IPS-18c (cell line): ENCODE data around the gene RNF133.

Experiments
- H3K4me3 ChIP-seq: 2 replicates; pipeline ENCODE4 v1.7.0; 2013; ENCODE audit warnings: low read depth, mild to moderate bottlenecking, low read length, moderate library complexity; ENCODE audit not compliant: insufficient read depth
- H3K9me3 ChIP-seq: one replicate; pipeline ENCODE4 v1.6.1; 2013; ENCODE audit warnings: mild to moderate bottlenecking, low read length, moderate library complexity; ENCODE audit not compliant: control insufficient read depth, insufficient read depth

The RNF133 gene

GRCh38 chr7:122699017-122699416 is at the start of gene RNF133:
Gene RNF133 (minus strand): TSS chr7:122699117. CDS start chr7:122698918, 199 bp downstream.
- H3K9me3 ChIP-seq: no peaks in the 10 kb centered on the region
- no peak within 1 kb of the TSS for H3K4me3 ChIP-seq

GRCh38 chr7:122748195-122748594 is 49.3 kb upstream of the RNF133 start:
- H3K4me3 ChIP-seq: no peak overlapping the region

GRCh38 chr7:122746948-122747347 is 48.0 kb upstream of the RNF133 start:
- Histone ChIP-seq H3K4me3 (no peak overlapping the region), H3K9me3 (no peaks in the 10 kb centered on the region)

More at GRCh38 chr7:122748195-122748594, 49.3 kb upstream of the RNF133 start:
- no peaks in the 10 kb centered on the region for H3K9me3 ChIP-seq

- no peaks in the 10 kb centered on the region for H3K9me3 ChIP-seq
- no peak overlapping the region for H3K4me3 ChIP-seq
Observed at GRCh38 chr7:122743211-122743610, 44.3 kb upstream of the RNF133 start.

- Histone ChIP-seq H3K4me3 (no peak overlapping the region), H3K9me3 (no peaks in the 10 kb centered on the region)
Observed at GRCh38 chr7:122738947-122739346, 40.0 kb upstream of the RNF133 start.

- H3K4me3 ChIP-seq: no peak overlapping the region
- H3K9me3 ChIP-seq: no peaks in the 10 kb centered on the region
Observed at GRCh38 chr7:122736183-122736582, 37.3 kb upstream of the RNF133 start.

GRCh38 chr7:122727759-122728158 is 28.8 kb upstream of the RNF133 start:
- no peak overlapping the region for H3K4me3 ChIP-seq

GRCh38 chr7:122727354-122727753 is 28.4 kb upstream of the RNF133 start:
- Histone ChIP-seq H3K4me3 (no peak overlapping the region), H3K9me3 (no peaks in the 10 kb centered on the region)

More at GRCh38 chr7:122727759-122728158, 28.8 kb upstream of the RNF133 start:
- H3K9me3 ChIP-seq: no peaks in the 10 kb centered on the region

GRCh38 chr7:122726881-122727280 is 28.0 kb upstream of the RNF133 start:
- no peaks in the 10 kb centered on the region for H3K9me3 ChIP-seq
- no peak overlapping the region for H3K4me3 ChIP-seq

- H3K4me3 ChIP-seq: no peak overlapping the region
- H3K9me3 ChIP-seq: no peaks in the 10 kb centered on the region
Observed at GRCh38 chr7:122724366-122724765, 25.4 kb upstream of the RNF133 start.

GRCh38 chr7:122719010-122719578 is 20.2 kb upstream of the RNF133 start:
- H3K9me3 ChIP-seq: no peaks in the 10 kb centered on the region
- H3K4me3 ChIP-seq: no peak overlapping the region

- Histone ChIP-seq H3K4me3 (no peak overlapping the region), H3K9me3 (no peaks in the 10 kb centered on the region)
Observed at GRCh38 chr7:122717356-122718089, 18.6 kb upstream of the RNF133 start.

- H3K4me3 ChIP-seq: no peak overlapping the region
- H3K9me3 ChIP-seq: no peaks in the 10 kb centered on the region
Observed at GRCh38 chr7:122715183-122715582, 16.3 kb upstream of the RNF133 start.

GRCh38 chr7:122710916-122711315 is 12.0 kb upstream of the RNF133 start:
- Histone ChIP-seq H3K4me3 (no peak overlapping the region), H3K9me3 (no peaks in the 10 kb centered on the region)

- Histone ChIP-seq H3K4me3 (no peak overlapping the region), H3K9me3 (no peaks in the 10 kb centered on the region)
Observed at GRCh38 chr7:122709930-122710646, 11.2 kb upstream of the RNF133 start.

- H3K4me3 ChIP-seq: no peak overlapping the region
- no peaks in the 10 kb centered on the region for H3K9me3 ChIP-seq
Observed at GRCh38 chr7:122706836-122707235, 7.9 kb upstream of the RNF133 start.

GRCh38 chr7:122702872-122703510 is 4.1 kb upstream of the RNF133 start, which contains the start of gene RNF148:
Gene RNF148 (minus strand): TSS chr7:122702922. CDS start chr7:122702750, 172 bp downstream.
- H3K9me3 ChIP-seq: no peaks in the 10 kb centered on the region
- H3K4me3 ChIP-seq: no peak within 1 kb of the TSS
